IMR-90 (cell line): ENCODE measurements around the gene DZANK1. TPM values are rescaled to one million over a fixed set of nuclear protein-coding genes. Genes with fewer than 3 reads are reported as not detected.

ENCODE experiments used
- ATAC-seq: fragments of 200-7000 bp; cut with Tn5 transposase; 2 replicates; pipeline ENCODE4 v1.9.1; 2020; ENCODE audit warnings: low read depth, mild to moderate bottlenecking, moderate library complexity
- BruUV-seq: library from RNA; stranded (reverse); fragments of 400-500 nt; replicated peaks from 2 replicates; lab custom pipeline; 2021; lab: Mats Ljungman, UMichigan
- CTCF ChIA-PET: fragments of 300-600 bp; formaldehyde crosslinking; extraction: SDS; loops from one replicate; lab custom pipeline; 2021; ENCODE audit warnings: antibody characterized with exemption; lab: Yijun Ruan, JAX
- POLR2A ChIA-PET: fragments of 300-600 bp; sonication (Branson Sonifier 250); formaldehyde crosslinking; loops from one replicate; lab custom pipeline; 2022; ENCODE audit warnings: antibody characterized with exemption; ENCODE audit not compliant: unreplicated experiment; lab: Charles Lee
- DNase-seq: peaks from one replicate; pipeline ENCODE4 v3.0.0; 2013
- H2AFZ ChIP-seq: replicated peaks from 2 replicates; pipeline ENCODE3; 2013; ENCODE audit warnings: low read length, mild to moderate bottlenecking; ENCODE audit not compliant: poor library complexity
- H2AK5ac ChIP-seq: 2 replicates; pipeline ENCODE4 v1.6.1; 2013; ENCODE audit warnings: low read depth, low read length, inconsistent platforms
- H2AK9ac ChIP-seq: replicated peaks from 2 replicates; pipeline ENCODE3; 2013; ENCODE audit warnings: mild to moderate bottlenecking, low read depth, low read length, moderate library complexity; ENCODE audit not compliant: poor library complexity
- H2BK120ac ChIP-seq: 2 replicates; pipeline ENCODE4 v1.6.1; 2013; ENCODE audit warnings: low read depth, low read length, inconsistent platforms
- H2BK15ac ChIP-seq: 3 replicates; pipeline ENCODE4 v1.6.1; 2013; ENCODE audit warnings: low read depth, low read length, inconsistent platforms
- H2BK20ac ChIP-seq: 2 replicates; pipeline ENCODE4 v1.6.1; 2013; ENCODE audit warnings: low read depth, mild to moderate bottlenecking, inconsistent platforms, low read length, moderate library complexity
- H2BK5ac ChIP-seq: 2 replicates; pipeline ENCODE4 v1.6.1; 2013; ENCODE audit warnings: mild to moderate bottlenecking, low read depth, low read length, inconsistent platforms; ENCODE audit not compliant: poor library complexity, severe bottlenecking
- H3K14ac ChIP-seq: replicated peaks from 2 replicates; pipeline ENCODE4 v1.6.1; 2013; ENCODE audit warnings: low read depth, low read length, inconsistent platforms
- H3K18ac ChIP-seq: 2 replicates; pipeline ENCODE4 v1.6.1; 2013; ENCODE audit warnings: low read depth, low read length, control low read depth
- H3K23ac ChIP-seq: 2 replicates; pipeline ENCODE4 v1.6.1; 2013; ENCODE audit warnings: low read depth, low read length, inconsistent platforms
- H3K27ac ChIP-seq: 2 replicates; pipeline ENCODE4 v1.5.1; 2013; ENCODE audit warnings: mild to moderate bottlenecking, control low read depth, low read length; ENCODE audit not compliant: insufficient read depth
- H3K27me3 ChIP-seq: 2 replicates; pipeline ENCODE4 v1.6.1; 2013; ENCODE audit warnings: low read length; ENCODE audit not compliant: control insufficient read depth, insufficient read depth
- H3K36me3 ChIP-seq: 2 replicates; pipeline ENCODE4 v1.6.1; 2013; ENCODE audit warnings: low read length, mixed read lengths; ENCODE audit not compliant: control insufficient read depth, insufficient read depth
- H3K4ac ChIP-seq: 2 replicates; pipeline ENCODE4 v1.6.1; 2013; ENCODE audit warnings: low read depth, low read length, inconsistent platforms
- H3K4me1 ChIP-seq: 2 replicates; pipeline ENCODE4 v1.6.1; 2013; ENCODE audit warnings: low read length, mixed read lengths; ENCODE audit not compliant: control insufficient read depth, insufficient read depth
- H3K4me2 ChIP-seq: 2 replicates; pipeline ENCODE4 v1.6.1; 2013; ENCODE audit warnings: low read depth, mild to moderate bottlenecking, control low read depth, low read length, moderate library complexity
- H3K4me3 ChIP-seq: 2 replicates; pipeline ENCODE4 v1.5.1; 2013; ENCODE audit warnings: low read depth, mild to moderate bottlenecking, control low read depth, low read length, moderate library complexity; ENCODE audit not compliant: insufficient read depth
- H3K56ac ChIP-seq: 2 replicates; pipeline ENCODE4 v1.6.1; 2013; ENCODE audit warnings: low read length, inconsistent platforms; ENCODE audit not compliant: insufficient read depth; ENCODE audit errors: extremely low read depth
- H3K79me1 ChIP-seq, 2 experiments: 2 replicates each; pipeline ENCODE4 v1.6.1; 2013; ENCODE audit warnings: low read length in 2 of 2, inconsistent platforms in 1 of 2, low read depth in 1 of 2
- H3K9ac ChIP-seq: 2 replicates; pipeline ENCODE4 v1.6.1; 2013; ENCODE audit warnings: low read depth, low read length, control low read depth
- H3K9me1 ChIP-seq: 2 replicates; pipeline ENCODE4 v1.6.1; 2013; ENCODE audit warnings: low read length, inconsistent platforms; ENCODE audit not compliant: insufficient read depth
- H3K9me3 ChIP-seq: 2 replicates; pipeline ENCODE4 v1.6.1; 2013; ENCODE audit warnings: low read length; ENCODE audit not compliant: control insufficient read depth, insufficient read depth
- H4K20me1 ChIP-seq: 2 replicates; pipeline ENCODE4 v1.6.1; 2013; ENCODE audit warnings: low read length, inconsistent platforms; ENCODE audit not compliant: insufficient read depth
- H4K5ac ChIP-seq: 2 replicates; pipeline ENCODE4 v1.6.1; 2013; ENCODE audit warnings: mild to moderate bottlenecking, low read depth, low read length, control low read depth
- H4K8ac ChIP-seq, 2 experiments: 2 replicates each; pipeline ENCODE4 v1.6.1; 2013; ENCODE audit warnings: low read depth in 2 of 2, low read length in 2 of 2, control low read depth in 1 of 2, inconsistent platforms in 1 of 2
- H4K91ac ChIP-seq: 2 replicates; pipeline ENCODE4 v1.6.1; 2013; ENCODE audit warnings: low read depth, low read length, inconsistent platforms; ENCODE audit not compliant: insufficient read depth
- BHLHE40 ChIP-seq: fragments of 150-350 bp; IDR thresholded peaks from 2 replicates; pipeline ENCODE4 v1.6.1; 2016; ENCODE audit warnings: mild to moderate bottlenecking, low read depth, low read length
- CEBPB ChIP-seq: IDR thresholded peaks from 2 replicates; pipeline ENCODE4 v1.6.1; 2012; ENCODE audit warnings: low read depth, low read length, improper control_type of control experiment
- CHD1 ChIP-seq: IDR thresholded peaks from 2 replicates; pipeline ENCODE4 v1.6.1; 2012; ENCODE audit warnings: low read depth, low read length, improper control_type of control experiment
- MAFK ChIP-seq: IDR thresholded peaks from 2 replicates; pipeline ENCODE4 v1.6.1; 2012; ENCODE audit warnings: low read depth, low read length, improper control_type of control experiment
- MAZ ChIP-seq: IDR thresholded peaks from 2 replicates; pipeline ENCODE4 v1.6.1; 2012; ENCODE audit warnings: low read depth, mild to moderate bottlenecking, low read length, improper control_type of control experiment, moderate library complexity, borderline replicate concordance
- MXI1 ChIP-seq: IDR thresholded peaks from 2 replicates; pipeline ENCODE4 v1.6.1; 2012; ENCODE audit warnings: low read depth, mild to moderate bottlenecking, low read length, moderate library complexity, borderline replicate concordance
- NFE2L2 ChIP-seq: fragments of 150-350 bp; IDR thresholded peaks from 2 replicates; pipeline ENCODE4 v1.6.1; 2016; ENCODE audit warnings: low read depth, mild to moderate bottlenecking, low read length
- POLR2A ChIP-seq: IDR thresholded peaks from 2 replicates; pipeline ENCODE4 v1.6.1; 2012; ENCODE audit warnings: mild to moderate bottlenecking, low read depth, low read length
- RAD21 ChIP-seq: IDR thresholded peaks from 2 replicates; pipeline ENCODE4 v1.6.1; 2012; ENCODE audit warnings: low read length, improper control_type of control experiment
- RCOR1 ChIP-seq: IDR thresholded peaks from 2 replicates; pipeline ENCODE4 v1.6.1; 2012; ENCODE audit warnings: mild to moderate bottlenecking, low read length, improper control_type of control experiment; ENCODE audit not compliant: insufficient replicate concordance
- RFX5 ChIP-seq: IDR thresholded peaks from 2 replicates; pipeline ENCODE4 v1.8.0; 2012; ENCODE audit warnings: low read depth, mild to moderate bottlenecking, low read length, moderate library complexity
- SMC3 ChIP-seq: fragments of 150-350 bp; IDR thresholded peaks from 2 replicates; pipeline ENCODE4 v1.6.1; 2016; ENCODE audit warnings: low read depth, mild to moderate bottlenecking, antibody characterized with exemption, low read length, moderate library complexity
- USF2 ChIP-seq: fragments of 150-350 bp; IDR thresholded peaks from 2 replicates; pipeline ENCODE4 v1.6.1; 2017; ENCODE audit warnings: mild to moderate bottlenecking, antibody characterized with exemption, low read length, low read depth
- whole genome bisulfite sequencing, 2 experiments: methylation state at CpG; one replicate each; pipeline versions ENCODE4 v1.1.5 to v1.1.7; 2013; ENCODE audit warnings: missing lambda C conversion rate in 2 of 2; ENCODE audit not compliant: insufficient read length in 1 of 2; ENCODE audit errors: extremely low coverage in 2 of 2; 5-methylcytosine and 5-hydroxymethylcytosine counted together
- dilution Hi-C: fragments of 300-500 bp; cut with HindIII; formaldehyde crosslinking; loops from one replicate; pipeline ENCODE4 v1.14.3; 2018; ENCODE audit warnings: low sequenced_read_pairs; ENCODE audit not compliant: unreplicated experiment
- in situ Hi-C: fragments of 300-500 bp; cut with MboI; formaldehyde crosslinking; loops from 3 replicates; pipeline ENCODE4 v1.14.3; 2019; ENCODE audit warnings: low sequenced_read_pairs, inconsistent platforms, mixed read lengths
- intact Hi-C: fragments of 100-400 bp; cut with micrococcal nuclease; formaldehyde crosslinking; loops from 2 replicates; pipeline ENCODE4 v1.10.0; 2022
- polyA plus RNA-seq, 3 experiments: library from polyadenylated mRNA; depleted of rRNA; stranded (reverse); fragments of >200 nt; gene quantifications; 2 replicates each; pipeline ENCODE4 v1.2.3, GENCODE V29; 2012; ENCODE audit warnings: low replicate concordance in 1 of 3
- total RNA-seq: library from RNA; depleted of rRNA; stranded (reverse); fragments of >200 nt; gene quantifications from 2 replicates; pipeline ENCODE4 v1.2.3, GENCODE V29; 2012
- TF ChIP-seq, protein P1 (sequence below): fragments of 150-350 bp; IDR thresholded peaks from 2 replicates; pipeline ENCODE4 v1.6.1; 2016; ENCODE audit warnings: low read depth, mild to moderate bottlenecking, low read length, moderate library complexity, borderline replicate concordance

DZANK1 gene
- total and polyA plus RNA-seq, 2 of the 4 experiments (the other 2 are of a cell fraction): 0.54 to 1.1 TPM

DNA sequence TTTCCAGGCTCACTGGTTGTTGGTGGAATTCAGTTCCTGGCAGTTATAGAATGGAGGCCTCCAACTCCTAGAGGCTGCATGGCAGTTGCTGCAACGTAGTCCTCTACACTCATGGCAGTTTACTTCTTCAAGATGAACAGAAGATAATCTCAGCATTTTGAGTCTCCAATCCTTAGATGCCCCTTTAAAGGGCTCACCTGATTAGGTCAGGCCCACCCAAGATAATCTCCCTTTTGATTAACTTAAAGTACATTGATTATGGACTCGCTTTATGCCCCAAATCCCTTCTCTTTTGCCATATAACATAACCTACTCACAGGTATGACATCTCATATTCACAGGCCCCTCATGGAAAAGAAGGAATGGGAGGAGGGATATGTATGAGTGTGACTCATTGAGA lies 102.1 kb downstream of the DZANK1 start:
- intact Hi-C loops (no loop called here), dilution Hi-C loops (no loop called here), in situ Hi-C loops (no loop called here)
- H3K4me1 ChIP-seq: no peaks in the 10 kb centered on the region
- H3K56ac ChIP-seq: no peak overlapping the region
- no peak overlapping the region for H3K4me3 ChIP-seq
- H3K36me3 ChIP-seq: no peaks in the 10 kb centered on the region
- H2BK20ac ChIP-seq: no peak overlapping the region
- no peak overlapping the region for H3K23ac ChIP-seq
- TF ChIP-seq BHLHE40 (no peak), SMC3 (no peak), NFE2L2 (no peak), POLR2A (no peak), RFX5 (no peak), CEBPB (no peak), CHD1 (no peak), MAFK (no peak), RCOR1 (no peak), USF2 (no peak), MAZ (no peak), RAD21 (no peak), MXI1 (no peak)
- TF ChIP-seq, protein P1, sequence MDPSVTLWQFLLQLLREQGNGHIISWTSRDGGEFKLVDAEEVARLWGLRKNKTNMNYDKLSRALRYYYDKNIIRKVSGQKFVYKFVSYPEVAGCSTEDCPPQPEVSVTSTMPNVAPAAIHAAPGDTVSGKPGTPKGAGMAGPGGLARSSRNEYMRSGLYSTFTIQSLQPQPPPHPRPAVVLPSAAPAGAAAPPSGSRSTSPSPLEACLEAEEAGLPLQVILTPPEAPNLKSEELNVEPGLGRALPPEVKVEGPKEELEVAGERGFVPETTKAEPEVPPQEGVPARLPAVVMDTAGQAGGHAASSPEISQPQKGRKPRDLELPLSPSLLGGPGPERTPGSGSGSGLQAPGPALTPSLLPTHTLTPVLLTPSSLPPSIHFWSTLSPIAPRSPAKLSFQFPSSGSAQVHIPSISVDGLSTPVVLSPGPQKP: no peak
- no peaks in the 10 kb centered on the region for H4K20me1 ChIP-seq
- no TSS peak for BruUV-seq
- no peak overlapping the region for H2AK9ac ChIP-seq
- ATAC-seq: no peak
- ChIA-PET POLR2A (no interaction called here), CTCF (no interaction called here)
- H2BK120ac ChIP-seq: no peak overlapping the region
- H3K14ac ChIP-seq: no peak overlapping the region
- no peak overlapping the region for H2AFZ ChIP-seq
- no peak overlapping the region for H4K91ac ChIP-seq
- no peak overlapping the region for H2BK15ac ChIP-seq
- no CpG with 5 or more reads among the region's 2 CpGs for WGBS, 2 experiments
- H3K4me2 ChIP-seq: no peak overlapping the region
- no peak overlapping the region for H4K5ac ChIP-seq
- no peak overlapping the region for H3K9ac ChIP-seq
- no peak overlapping the region for H4K8ac ChIP-seq
- H3K79me1 ChIP-seq: no peaks in the 10 kb centered on the region
- no peak overlapping the region for H3K27ac ChIP-seq
- no peak overlapping the region for H2AK5ac ChIP-seq
- no peak for DNase-seq
- H3K9me1 ChIP-seq: no peaks in the 10 kb centered on the region
- no peak overlapping the region for H3K4ac ChIP-seq
- no peaks in the 10 kb centered on the region; the same call in 1 of the 2 replicates for H3K27me3 ChIP-seq
- no peaks in the 10 kb centered on the region for H3K9me3 ChIP-seq
- H3K18ac ChIP-seq: no peak overlapping the region
- no peak overlapping the region for H2BK5ac ChIP-seq
